Measurements from ENCODE around the gene INA.

DNA sequence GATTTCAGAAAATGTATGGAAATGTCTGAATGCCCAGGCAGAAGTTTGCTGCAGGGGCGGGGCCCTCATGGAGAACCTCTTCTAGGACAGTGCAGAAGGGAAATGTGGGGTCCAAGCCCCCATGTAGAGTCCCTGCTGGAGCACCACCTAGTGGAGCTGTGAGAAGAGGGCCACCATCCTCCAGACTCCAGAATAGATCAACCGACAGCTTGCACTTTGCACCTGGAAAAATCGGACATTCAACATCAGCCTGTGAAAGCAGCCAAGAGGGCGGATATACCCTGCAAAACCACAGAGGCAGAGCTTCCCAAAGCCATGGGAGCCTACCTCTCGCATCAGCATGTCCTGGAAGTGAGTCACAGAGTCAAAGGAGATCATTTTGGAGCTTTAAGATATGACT, 16.9 kb upstream of the INA start:
- no peak for TF ChIP-seq POLR2A (IDR thresholded peaks at IDR 0.05; ENCODE audit: low read depth, low read length)
- TF ChIP-seq POLR2AphosphoS5 (IDR thresholded peaks at IDR 0.05; ENCODE audit: low read depth, low read length): no peak
